Central memory CD4-positive, alpha-beta T cell (primary cell): ENCODE data around the gene TMEM52.

Source experiments
- DNase-seq: peaks from one replicate; pipeline ENCODE4 v3.0.0; 2022

TMEM52 gene

DNA sequence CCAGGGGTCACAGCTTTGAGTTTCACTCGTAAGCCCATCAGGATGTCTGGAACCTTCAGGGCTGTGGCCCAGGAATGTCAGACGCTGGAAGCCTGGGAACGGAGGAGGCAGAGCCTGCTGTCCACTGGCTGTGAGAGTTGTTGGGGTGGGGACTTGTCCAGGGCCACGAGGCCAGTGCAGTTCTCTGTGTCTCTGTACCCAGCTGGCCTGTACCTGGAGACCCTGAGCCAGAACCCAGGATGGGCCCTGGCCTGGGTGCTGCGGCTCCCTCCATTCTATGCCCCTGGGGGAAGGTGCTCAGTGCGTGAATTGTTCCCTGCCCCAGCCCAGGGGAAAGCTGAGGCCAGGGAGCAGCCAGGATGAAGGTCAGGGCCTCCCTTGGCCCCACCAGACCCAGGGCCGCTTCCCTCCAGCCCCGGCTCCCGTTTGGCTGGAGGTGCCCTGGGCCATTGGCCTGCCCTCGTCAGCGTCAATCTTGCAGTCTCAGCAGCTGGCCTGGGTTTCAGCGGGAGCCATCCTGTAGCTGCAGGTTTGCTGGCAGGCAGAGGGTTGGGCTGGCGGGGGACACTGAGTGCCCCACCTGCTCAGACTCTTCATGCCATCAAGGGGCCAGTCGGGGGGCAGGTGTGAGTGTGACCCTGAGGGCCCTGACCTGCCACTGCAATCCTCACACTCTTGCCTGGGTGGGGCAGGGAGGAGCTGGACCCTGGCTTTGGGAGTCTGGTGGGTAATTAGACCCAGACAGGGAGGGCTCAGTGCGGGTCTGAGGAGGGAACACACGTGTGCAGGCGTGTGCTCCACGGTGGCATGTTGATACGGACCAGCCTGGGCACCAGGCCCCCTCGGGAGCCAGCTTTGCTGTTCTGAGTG is 4.7 kb downstream of the TMEM52 start:
- DNase-seq, result no peak

DNA sequence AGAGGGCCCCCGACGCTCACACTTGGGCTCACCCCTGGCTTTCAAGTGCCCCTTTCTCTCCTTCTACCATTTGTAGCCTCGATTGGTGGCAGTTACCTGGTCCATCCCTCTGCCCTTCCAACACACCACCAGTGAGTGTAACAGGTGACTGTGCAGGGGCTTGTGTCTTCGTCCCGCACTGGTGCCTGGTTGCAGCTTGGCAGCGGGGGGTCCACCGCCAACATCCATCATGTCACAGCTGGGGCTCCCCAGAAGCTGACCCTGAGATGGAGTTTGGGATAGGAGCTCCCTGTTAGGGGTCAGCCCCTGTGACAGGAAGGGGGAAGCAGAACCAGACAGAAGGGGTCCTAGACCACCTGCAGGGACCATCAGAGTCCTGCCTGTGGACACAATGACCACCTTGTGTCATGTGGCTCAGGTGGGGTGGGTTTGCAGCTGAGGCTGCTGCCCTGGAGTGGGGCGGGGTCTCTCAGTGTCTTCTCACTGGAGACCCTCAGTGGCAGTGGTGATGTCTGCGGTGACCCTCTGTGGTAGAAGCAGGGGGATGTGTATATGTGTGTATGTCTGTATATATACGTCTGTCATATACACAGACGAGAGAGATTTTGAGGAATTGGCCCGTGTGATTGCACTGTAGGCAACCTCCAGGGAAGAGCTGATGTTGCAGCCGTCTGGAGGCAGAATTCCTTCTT is 7.6 kb downstream of the TMEM52 start:
- DNase-seq, result no peak

DNA sequence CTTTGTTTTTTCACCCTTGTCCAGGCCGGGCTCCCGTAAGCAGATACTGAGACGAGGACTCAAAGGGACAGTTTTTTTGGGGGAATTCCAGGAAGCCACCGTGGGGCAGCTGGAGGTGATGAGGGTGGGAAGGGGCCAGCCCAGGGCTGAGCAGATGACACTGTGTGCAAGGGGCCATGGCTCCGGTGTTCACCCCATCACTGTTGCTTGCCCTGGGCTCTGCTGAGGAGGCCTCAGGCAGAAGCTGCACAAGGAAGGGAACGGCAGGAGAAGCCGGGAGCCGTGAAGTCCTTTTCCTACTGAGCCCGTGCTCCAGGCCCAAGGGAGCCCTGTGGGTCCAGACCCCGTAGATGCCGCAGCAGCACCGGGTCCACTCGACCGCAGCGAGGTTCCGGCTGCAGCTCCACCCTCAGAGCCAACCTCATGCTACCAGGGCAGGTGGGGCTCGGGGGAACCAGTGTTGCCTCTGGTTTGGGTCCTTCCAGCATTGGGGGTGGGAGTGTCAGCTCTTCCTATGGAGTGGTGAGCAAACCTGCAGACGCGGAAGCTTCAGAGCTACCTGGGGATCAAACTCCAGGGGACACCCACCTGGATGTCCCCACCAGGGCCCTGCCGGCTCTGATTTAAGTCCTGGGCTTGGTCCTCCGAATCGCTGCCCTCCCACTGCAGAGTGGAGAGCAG is 8.3 kb downstream of the TMEM52 start:
- no peak for DNase-seq

- DNase-seq, result no peak
Observed at GRCh38 chr1:1910033-1910465, 9.0 kb downstream of the TMEM52 start.

DNA sequence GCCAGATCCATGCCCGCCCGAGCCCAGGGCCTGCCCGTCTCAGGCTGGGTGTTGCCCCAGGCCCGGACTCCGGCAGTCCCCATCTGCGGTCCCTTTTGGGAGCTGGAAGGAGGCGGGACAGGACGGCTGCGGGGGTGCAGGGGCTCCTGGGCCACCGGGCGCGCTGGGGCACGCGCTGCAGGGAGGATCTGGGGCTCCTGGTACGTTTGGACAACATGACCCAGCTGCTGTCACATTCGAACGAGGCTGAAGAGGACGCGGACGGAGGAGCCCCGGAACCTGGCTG is 10.6 kb downstream of the TMEM52 start:
- DNase-seq, result no peak

DNA sequence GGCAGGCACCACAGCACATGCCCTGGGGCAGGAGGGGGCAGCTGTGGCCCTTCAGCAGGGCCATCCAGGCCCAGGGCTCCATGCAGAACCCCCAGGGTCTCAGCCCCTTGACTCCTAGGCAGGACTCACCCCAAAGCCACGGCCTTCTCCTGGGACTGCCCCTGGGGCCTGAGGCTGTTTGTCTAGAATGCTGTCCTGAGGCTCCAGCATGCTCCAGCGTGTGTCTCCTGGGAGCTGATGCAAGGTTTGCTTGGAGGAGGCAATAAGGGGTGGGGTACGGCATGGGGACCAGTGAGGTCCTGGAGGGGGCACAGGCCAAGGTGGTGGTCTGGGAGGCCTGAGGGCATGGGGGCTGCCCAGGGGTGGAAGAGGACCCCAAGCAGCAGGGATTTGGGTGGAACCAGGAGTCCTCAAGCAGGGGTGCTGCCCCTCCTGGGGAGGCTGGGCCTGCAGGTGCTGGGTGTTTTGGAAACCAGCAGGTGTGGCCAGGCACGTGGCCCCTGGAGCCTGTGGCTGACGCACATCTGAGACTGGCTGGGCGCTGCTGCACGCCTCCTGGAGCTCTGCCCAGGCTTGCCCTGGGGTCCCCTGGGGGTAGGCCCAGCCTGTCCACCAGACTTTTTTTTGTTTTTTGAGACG is 11.9 kb downstream of the TMEM52 start:
- no peak for DNase-seq

DNA sequence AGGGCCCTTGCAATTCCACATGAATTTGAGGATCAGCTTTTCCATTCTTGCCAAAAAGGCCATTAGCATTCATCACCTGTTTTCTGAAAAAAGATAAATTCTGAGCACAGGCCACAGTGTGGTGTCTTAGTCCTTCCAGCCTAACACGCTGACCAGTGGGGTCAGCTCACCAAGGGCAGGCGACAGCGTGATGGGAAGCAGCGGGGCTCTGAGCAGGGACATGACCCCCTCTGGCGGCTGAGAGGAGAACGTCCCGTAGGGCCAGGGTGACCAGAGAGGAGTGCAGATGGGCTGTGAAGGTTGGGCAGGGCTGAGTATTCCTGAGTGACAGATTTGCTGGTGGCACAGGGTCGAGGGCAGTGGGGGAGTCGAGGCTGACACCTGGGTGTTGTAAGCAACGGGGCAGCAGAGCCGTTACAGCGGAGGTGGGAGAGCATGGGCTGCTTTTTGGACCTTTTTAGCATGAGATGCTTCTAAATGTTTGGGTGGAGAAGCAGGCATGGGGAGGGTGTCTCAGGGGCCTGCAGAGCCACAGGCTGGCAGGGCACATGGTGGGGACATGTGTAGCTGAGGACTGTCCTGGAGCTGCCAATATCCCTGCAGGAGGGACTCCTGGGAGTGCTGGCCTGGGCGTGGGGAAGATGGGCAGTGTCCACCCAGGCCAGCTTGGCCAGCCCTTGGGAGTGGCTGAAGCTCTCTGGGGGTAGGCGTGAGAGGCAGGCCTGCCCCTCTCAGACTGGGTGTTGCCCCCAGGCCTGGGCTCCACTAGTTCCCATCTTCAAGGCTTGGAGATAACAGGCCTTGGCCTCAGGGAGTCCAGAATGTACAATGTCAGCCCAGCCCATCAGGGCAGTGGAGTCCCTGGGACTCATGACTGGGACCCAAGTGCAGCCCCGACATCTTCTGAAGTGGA is 12.6 kb downstream of the TMEM52 start:
- DNase-seq, result peak; percentile 51

DNA sequence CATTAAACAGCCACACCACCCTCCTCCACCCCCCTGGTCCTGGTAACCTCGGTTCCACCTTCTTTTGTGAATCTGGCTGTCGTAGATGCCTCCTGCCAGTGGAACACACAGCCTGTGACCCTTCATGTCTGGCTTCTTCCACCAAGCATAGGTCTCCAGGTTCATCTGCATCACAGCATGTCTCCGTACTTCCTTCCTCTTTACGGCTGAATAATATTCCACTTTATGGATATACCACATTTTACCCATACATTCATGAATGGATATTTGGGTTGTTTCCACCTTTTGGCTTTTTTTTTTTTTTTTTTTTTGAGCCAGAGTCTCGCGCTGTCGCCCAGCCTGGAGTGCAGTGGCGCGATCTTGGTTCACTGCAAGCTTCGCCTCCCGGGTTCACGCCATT is 15.9 kb downstream of the TMEM52 start:
- no peak for DNase-seq

DNA sequence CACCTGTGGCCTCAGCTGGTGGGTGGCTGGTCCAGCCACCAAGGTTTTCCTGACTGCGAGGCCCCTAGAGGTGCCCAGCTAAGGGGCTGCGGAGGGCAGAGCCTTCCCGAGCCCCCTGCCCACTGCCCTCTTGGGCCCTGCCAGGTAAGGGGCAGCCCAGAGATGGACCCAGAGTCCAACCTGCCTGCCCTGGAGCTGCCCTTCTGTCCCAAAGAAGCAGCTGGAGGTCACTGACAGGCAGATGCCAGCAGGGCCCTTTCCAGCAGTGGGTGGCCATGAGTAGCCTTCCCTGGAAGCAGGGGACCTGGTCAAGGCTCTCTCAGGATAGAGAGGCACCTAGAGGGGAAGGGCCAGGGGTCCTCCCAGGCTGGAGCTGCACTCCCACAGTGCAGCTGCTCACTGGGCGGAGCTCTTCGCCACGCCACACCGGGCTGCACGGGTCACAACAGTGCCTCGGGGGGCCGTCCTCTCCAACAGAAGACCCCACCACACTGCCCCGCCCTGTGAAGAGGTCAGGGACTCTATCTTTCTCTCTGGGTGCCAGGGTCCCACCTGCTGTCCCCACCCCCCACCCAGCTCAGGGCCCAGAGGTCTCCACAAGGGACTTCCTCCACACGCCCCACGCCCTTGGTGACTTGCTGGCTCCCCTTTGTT is 17.3 kb downstream of the TMEM52 start:
- DNase-seq, result no peak

DNA sequence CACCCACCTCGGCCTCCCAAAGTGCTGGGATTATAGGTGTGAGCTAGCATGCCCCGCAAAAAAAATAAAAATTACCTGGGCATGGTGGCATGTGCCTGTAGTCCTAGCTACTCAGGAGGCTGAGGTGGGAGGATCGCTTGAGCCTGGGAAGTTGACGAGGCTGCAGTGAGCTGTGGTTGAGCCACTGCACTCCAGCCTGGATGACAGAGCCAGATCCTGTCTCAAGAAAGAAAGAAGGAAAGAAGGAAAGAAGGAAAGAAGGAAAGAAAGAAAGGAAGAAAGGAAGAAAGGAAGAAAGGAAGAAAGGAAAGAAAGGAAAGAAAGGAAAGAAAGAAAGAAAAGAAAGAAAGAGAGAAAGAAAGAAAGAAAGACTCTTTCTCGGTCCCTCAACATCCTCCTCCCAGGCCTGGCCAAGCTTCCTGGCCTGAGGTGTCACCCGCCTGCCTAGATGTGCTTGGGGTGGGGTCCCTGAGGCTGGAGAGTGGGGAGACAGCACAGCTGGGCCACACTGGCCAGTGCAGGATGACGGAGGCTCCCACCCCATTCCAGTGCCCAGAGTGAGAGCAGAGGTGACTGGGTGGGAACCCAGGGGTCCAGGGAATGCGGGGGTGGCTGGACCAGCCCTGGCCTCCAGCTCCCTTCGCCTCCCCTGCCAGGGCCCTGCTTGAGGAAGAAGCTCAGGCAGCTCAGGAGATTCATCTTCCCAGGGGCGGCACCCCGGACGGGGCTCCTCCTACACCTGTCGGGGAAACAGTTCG is 18.0 kb downstream of the TMEM52 start:
- no peak for DNase-seq

GRCh38 chr1:1899967-1900327 is 19.1 kb downstream of the TMEM52 start:
- no peak for DNase-seq

DNA sequence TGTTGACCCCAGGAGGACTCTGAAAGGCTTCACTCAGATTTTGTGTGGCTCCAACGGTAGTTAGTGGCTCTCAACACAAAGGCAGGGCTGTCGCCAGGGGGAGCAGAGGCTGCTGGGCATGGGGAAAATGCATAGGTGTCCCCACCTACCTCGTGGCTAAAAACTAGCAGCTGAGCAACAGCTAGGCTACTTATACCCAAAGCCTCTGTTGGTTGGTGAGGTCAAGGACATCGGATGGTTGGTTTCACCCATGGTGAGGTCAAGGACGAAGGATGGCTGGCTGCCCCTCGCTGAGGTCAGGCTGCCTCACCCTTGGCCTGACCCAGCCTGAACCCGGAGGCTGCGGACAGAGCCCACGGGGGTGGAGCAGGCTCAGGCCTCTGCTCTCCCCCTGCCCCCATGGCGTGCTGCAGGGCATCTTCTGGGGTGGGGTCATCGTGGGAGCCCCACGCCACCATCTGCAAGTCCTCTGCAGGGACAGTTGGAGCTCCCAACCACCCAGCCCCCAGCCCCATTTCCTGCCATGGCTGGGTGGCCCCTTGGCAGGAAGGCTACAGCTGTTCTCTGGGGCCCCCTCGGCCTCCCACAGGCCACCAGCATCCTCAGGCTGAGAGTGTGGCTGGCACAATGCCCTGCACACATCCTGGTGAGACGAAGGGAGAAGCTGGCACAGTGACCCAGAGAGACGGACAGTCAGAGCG is 19.7 kb downstream of the TMEM52 start:
- DNase-seq, result no peak

- DNase-seq, result no peak
Observed at GRCh38 chr1:1898246-1898933, 20.7 kb downstream of the TMEM52 start.

DNA sequence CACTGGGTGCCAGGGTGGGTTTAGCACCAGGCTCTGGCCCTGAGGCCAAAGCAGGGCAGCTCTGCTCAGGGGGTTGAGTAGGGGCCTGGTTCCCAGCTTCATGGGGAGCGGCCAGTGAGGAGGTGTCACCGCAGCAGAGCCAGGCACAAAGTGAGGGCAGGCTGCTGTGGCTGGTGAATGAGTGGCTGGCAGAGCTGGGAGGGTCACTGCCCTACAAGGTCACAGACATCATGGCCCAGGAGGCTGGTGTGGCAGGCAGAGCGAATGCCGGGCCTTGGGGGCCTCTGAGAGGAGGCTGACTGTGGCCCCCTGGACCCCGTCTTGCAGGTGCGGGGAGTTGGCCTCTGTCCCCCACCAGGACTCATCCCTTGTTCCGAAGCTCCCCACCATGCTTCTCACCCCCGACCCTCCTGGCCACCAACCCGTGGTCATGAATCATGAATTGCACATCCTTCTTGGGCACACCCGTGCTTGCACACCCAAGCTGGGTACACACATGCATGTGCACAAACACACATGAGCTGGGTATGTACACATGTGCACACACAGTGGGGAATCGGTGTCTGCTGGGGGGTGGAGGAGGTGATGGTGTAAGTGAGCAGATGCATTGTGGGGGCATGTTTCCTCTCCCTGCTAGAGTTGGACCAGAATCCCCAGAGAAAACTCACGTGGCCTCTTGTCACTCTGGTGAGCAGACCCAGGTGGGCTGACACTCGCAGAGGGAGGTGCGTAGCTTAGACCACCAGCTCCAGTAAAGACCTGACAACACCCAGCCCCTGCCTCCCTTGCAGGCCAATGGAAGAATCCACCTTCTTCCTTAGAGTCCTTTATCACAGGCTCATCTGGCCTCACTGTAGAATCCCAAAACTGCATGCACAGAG is 23.4 kb downstream of the TMEM52 start:
- DNase-seq, result no peak

GRCh38 chr1:1895060-1895418 is 24.0 kb downstream of the TMEM52 start:
- no peak for DNase-seq

- no peak for DNase-seq
Observed at GRCh38 chr1:1894354-1895059, 24.6 kb downstream of the TMEM52 start.

DNA sequence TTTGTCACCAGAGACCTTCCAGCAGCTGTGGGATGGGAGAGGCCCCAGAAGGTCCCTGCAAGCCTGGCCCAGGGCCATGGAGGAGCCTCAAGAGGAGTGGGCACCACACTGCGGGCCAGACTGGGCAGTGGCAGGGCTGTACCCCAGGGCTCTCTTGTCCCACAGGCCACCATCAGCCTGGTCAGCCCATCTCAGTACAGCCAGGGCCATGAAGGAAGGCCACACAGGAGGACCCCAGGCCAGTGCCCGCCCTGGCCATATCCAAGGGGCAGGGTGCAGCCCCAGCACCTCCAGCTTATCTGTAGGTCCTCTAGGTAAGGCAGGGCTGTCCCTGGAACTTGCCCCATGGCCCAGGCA is 25.1 kb downstream of the TMEM52 start:
- DNase-seq, result no peak

DNA sequence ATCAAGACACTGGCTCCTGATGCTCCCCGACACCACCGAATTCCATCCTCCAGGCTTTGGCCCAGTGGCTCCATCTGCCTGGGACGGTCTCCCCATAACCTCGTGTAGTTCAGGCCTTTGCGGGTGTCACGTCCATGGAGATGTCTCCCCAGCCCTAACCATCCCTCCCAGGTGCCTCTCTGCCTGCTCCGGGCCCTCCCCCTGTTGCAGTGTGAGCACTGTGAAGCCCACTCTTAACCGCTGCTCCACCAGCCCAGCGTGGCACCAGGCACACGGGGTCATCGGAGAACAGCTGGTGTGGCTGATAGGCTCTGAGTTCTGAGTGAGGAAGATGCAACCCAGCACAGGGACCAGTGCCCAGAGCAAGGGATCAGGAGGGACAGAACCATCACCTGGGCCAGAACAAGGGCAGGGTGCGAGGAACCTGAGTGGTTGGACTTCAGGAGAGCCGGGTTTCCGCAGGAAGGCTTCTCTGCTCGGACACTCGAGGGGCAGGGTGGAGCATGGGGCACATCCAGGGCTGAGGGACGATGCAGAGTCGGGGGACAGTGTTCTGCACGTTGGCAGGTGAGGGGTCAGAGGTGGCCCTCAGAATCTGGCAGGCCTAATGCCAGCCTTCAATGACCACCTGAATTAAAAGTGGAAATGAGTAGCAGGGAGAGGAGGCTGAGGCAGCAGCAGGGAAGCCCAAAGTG is 25.6 kb downstream of the TMEM52 start:
- DNase-seq, result no peak
